Suppressor macrophage treated with lipopolysaccharide for 1 hour (primary cell): Measurements from ENCODE around the gene SLC9A9.

Source experiments
- DNase-seq, 3 donors: peaks; one replicate each; pipeline ENCODE4 v3.0.0-alpha.2; 2020 to 2022

SLC9A9 gene

DNA sequence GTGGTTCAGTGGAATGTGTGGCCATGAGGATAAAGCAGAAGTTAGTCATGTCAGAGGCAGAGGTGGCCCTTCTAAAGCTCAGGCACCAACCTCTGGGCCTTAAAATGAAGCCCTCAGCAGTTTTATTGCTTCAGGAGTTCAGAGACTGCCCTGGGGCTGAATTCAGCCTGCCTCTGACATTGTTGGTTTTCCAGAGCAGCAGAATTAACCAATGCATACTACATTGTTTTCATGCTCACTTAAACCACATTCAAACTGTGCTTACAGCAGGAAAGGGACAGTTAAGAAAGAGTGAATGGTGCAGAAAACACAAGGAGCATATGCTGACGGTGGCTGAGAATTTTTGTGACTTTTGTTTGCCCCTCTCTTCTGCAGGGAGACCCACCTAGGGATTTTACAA, 408.5 kb downstream of the SLC9A9 start:
- DNase-seq, result no peak

- no peak for DNase-seq
Observed at GRCh38 chr3:143437405-143437804, 410.9 kb downstream of the SLC9A9 start.

DNA sequence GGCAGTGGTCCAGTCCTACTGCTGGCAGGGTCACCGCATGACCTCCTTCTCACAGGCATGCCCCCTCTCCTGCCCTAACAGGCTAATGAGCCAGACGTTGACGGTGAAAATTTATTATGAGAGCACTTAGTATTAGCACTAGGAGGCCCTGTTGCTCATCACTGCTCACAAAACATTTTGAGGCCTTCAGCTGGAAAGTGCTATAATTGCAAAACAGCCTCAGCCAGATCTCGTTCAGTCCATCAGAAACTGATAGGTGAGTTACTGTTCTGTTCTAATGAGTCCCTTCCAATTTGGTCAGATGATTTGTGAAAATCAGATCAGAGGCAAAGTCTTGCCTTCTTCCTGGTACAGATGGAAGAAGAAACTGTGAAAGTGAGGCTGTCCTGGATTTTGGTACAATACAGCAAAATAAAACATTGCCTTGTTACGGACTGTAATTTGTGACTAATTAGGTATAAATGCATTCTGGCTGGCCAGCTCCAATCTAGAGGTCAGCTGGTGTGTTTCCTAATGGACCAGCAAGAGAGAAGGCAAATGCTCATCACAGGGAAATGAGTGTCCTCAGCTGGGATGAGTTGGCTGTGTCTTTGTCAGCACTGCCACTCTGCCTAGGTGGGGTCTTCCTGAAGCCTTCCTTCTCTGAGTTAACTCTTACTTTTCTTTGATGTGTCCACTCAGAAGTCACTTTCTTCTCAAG, 411.9 kb downstream of the SLC9A9 start:
- DNase-seq, result peak in 1 of 3 donors; percentile 23

DNA sequence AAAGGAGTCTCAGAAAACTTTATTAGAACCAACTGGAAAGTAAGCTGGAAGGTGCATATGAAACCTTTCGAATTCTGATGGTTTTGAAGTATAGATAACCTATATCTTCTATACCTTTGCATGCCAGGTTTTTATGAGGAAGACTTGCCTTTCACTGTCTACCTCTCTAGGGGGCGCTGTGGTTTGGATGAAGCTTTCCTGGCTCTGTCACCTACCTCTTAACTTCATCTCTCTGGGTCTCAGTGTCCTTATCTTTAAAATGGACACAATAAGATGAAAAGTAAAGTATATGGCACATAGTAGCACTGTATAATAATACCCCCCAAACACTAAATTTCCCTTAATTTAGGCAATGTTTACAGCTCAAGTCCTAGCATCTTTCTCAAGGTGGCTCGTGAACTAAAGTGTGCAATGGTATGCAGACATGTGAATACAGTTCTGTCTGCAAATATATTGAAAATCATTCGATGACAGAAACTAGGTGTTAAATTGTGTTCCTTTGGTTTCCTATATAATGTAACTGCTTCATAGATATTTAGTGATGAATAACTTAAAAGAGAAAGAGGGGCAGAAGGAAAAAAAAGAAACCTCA, 414.4 kb downstream of the SLC9A9 start:
- DNase-seq, result peak; percentile 36 to 54 (median 47)

GRCh38 chr3:143431298-143431697, 417.0 kb downstream of the SLC9A9 start:
- peak; percentile 66 to 78 (median 77) for DNase-seq

DNA sequence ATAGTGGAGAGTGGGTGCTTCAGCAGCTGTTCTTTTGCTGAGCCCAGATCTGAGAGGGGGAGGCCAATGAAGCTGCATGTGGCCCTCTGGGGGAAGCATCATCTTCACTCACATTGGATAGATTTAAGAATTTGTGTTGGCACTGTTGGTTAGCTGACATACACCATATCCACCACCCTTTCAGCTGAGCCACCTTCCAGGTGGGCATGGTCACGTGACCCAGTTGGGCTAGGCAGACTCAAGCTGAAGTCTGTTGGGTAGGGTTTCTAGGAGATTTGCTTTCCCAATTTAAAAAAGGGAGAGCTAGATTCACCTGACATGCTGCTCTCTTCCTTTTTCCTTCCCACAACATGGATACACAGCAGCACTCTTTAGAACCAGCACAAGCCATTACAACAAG, 417.7 kb downstream of the SLC9A9 start:
- no peak for DNase-seq

GRCh38 chr3:143429628-143430514, 418.4 kb downstream of the SLC9A9 start:
- no peak for DNase-seq

DNA sequence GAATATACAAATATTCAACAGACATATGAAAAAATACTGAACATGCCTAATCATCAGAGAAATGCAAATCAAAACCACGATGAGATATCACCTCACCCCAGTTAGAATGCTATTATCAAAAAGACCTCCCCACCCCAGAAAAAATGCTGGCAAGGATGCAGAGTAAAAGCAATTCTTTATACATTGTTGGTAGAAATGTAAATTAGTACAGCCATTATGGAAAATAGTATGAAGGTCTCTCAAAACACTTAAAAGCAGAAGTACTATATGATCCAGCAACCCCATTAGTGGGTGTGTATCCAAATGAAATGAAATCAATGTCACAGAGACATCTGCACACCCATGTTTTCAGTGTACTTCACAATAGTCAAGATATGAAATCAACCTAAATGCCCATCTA, 420.0 kb downstream of the SLC9A9 start:
- DNase-seq, result no peak

GRCh38 chr3:143427631-143428030, 420.6 kb downstream of the SLC9A9 start:
- DNase-seq, result no peak

DNA sequence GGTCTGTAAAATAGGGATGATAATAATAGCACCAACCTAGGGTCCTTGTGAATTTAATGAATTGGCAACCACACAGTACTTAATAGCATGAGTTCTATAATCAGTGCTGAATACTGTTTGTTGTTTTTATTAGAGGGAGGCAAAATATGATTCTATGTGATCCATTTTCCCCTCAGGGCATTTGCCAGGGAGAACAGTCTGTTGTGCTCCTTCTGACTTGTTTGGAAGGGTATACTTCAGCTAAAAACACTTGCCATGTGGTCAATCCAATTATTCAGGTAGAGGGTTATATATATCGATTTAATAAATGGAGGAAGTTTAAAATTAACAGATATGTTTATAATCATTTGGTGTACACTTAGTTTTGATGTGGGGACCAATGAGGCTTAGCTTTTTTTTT, 423.4 kb downstream of the SLC9A9 start:
- no peak for DNase-seq

- DNase-seq, result no peak
Observed at GRCh38 chr3:143421556-143421955, 426.7 kb downstream of the SLC9A9 start.

DNA sequence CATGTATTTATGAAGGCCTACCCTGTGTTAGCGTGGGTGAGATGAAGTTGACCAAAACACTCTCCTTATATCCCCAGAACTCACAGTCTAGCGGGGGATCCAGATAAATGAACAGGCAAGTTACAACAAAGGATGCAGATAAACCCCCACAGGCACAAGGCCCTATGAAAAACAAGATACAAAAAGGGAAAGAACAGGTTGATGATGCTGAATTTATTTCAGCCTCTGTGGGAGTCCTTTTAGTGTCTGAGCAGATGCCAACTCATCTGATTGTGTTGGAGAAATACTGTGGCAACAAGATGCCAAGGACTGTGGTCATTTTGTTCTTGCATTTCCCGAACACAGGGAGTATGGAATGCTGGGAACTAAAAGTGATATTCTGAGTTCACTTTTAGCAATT, 428.7 kb downstream of the SLC9A9 start:
- DNase-seq, result no peak

GRCh38 chr3:143418391-143418790, 429.9 kb downstream of the SLC9A9 start:
- DNase-seq, result no peak

- no peak for DNase-seq
Observed at GRCh38 chr3:143416229-143416628, 432.0 kb downstream of the SLC9A9 start.

DNA sequence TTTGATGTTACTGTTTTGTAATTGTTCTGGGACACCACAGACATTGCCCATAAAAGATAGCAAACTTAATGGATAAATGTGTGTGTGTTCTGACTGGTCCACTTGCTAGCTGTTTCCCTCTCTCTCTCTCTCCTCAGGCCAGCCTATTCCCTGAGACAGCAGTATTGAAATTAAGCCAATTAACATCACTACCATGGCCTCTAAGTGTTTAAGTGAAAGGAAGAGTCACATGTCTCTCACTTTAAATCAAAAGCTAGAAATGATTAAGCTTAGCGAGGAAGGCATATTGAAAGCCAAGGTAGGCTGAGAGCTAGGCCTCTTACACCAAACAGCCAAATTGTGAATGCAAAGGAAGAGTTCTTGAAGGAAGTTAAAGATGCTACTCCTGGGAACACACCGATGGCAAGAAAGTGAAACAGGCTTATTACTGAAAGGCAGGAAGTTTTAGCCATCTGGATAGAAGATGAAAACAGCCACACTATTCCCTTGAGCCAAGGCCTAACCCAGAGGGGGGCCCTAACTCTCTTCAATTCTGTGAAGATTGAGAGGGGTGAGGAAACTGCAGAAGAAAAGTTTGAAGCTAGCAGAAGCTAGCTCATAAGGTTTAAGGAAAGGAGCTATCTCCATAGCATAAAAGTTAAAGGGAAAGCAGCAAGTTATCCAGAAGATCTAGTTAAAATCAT, 433.6 kb downstream of the SLC9A9 start:
- DNase-seq, result no peak

DNA sequence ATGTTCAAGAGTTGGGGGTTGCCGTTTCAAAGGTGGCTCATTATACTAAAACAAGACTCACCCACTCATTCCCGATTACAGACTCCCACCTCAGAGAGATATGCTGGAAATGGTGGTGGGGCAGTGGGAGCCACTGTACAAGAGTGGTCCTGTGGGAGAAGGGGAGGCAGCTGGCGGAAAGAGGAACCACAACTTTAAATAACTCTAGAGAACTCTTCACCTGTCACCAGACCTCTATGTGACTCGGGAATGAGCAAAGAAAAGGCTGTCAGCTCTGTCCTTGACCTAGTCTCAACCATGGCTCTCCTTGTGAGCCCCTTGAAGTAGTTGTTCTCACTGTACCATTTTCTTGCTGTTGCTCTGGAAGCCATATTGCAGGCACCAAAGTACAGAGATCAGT, 434.9 kb downstream of the SLC9A9 start:
- no peak for DNase-seq

- DNase-seq, result no peak
Observed at GRCh38 chr3:143412084-143412483, 436.2 kb downstream of the SLC9A9 start.

DNA sequence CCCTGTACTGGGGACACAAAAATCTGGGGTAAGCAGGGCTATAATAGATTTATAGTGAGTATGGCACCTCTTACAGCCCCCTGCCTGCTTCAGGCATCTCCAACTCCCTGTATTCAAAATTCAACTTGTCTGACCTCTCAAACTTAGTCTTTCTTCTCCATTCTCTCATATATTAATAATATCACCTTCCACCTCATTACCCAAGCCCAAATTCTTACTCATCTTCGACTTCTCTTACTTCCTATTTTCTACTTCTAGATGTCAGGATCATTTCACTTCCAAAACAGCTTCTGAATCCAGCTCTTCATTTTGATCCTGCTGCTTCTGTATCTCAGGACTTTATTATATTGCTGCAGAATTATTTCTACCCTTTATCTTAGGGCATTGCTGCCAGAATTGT, 438.0 kb downstream of the SLC9A9 start:
- DNase-seq, result peak; percentile 20 to 41 (median 37)

GRCh38 chr3:143408771-143409170, 439.5 kb downstream of the SLC9A9 start:
- DNase-seq, result no peak

- DNase-seq, result no peak
Observed at GRCh38 chr3:143402602-143403001, 445.7 kb downstream of the SLC9A9 start.

DNA sequence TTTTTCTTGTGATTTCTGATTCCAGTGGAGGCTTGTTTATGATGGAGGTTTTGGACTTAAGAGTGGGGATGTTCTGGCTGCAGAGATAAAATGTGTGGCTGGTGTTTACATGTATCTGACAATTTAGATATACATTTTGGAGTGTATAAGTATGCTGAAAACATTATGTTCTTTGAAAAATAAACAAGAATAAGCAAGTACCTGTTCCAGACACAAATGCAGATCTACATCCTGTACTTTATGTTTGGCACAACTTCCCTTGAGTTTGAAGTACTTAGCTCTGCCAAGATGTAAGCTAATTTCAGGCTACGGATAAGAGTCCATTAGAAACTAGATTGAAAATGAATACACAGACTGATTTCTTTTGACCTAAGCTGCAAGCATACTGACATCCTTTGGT, 451.5 kb downstream of the SLC9A9 start:
- no peak for DNase-seq

- peak in 2 of 3 donors; percentile 11 to 21 for DNase-seq
Observed at GRCh38 chr3:143389388-143389787, 458.9 kb downstream of the SLC9A9 start.

GRCh38 chr3:143387425-143387824, 460.8 kb downstream of the SLC9A9 start:
- DNase-seq, result no peak
